Activated naive CD8-positive, alpha-beta T cell treated with anti-CD3 and anti-CD28 coated beads for 36 hours (primary cell): ENCODE results near the gene ABCF1. TPM values are rescaled to one million over a fixed set of nuclear protein-coding genes. Genes with fewer than 3 reads are reported as not detected.

ENCODE experiments used
- DNase-seq: peaks from one replicate; pipeline ENCODE4 v3.0.0; 2021
- H3K27ac Mint-ChIP-seq: one replicate; pipeline ENCODE4 v1.8.0; 2022; ENCODE audit warnings: mild to moderate bottlenecking, moderate library complexity, mixed read lengths
- H3K27me3 Mint-ChIP-seq: one replicate; pipeline ENCODE4 v1.8.0; 2022; ENCODE audit warnings: mild to moderate bottlenecking, mixed read lengths
- H3K36me3 Mint-ChIP-seq: one replicate; pipeline ENCODE4 v1.8.0; 2021; ENCODE audit warnings: mild to moderate bottlenecking, mixed read lengths
- H3K4me1 Mint-ChIP-seq: one replicate; pipeline ENCODE4 v1.8.0; 2021; ENCODE audit warnings: mixed read lengths
- H3K4me3 Mint-ChIP-seq: one replicate; pipeline ENCODE4 v1.8.0; 2022; ENCODE audit warnings: mild to moderate bottlenecking, moderate library complexity, mixed read lengths
- H3K9me3 Mint-ChIP-seq: one replicate; pipeline ENCODE4 v1.8.0; 2022; ENCODE audit warnings: mixed read lengths
- total RNA-seq, 2 experiments: library from RNA; stranded (reverse); gene quantifications; one replicate each; pipeline ENCODE4 v1.2.3, GENCODE V29; 2021

Gene ABCF1
- total RNA-seq, 2 experiments from 2014 or later, result 122 TPM

- DNase-seq, result no peak
- Mint-ChIP-seq H3K27ac (no peak overlapping the region), H3K36me3 (peaks cover 58% of the 10 kb centered on the region), H3K9me3 (no peaks in the 10 kb centered on the region), H3K27me3 (no peaks in the 10 kb centered on the region), H3K4me1 (peaks cover 27% of the 10 kb centered on the region), H3K4me3 (no peak overlapping the region)
Observed at GRCh38 chr6:30603961-30604360, 32.7 kb downstream of the ABCF1 start.

- H3K4me1 Mint-ChIP-seq, result peaks cover 60% of the 10 kb centered on the region
- no peak for DNase-seq
- H3K9me3 Mint-ChIP-seq, result no peaks in the 10 kb centered on the region
- peak overlapping the region; percentile 59 for H3K27ac Mint-ChIP-seq
- H3K4me3 Mint-ChIP-seq, result no peak overlapping the region
- no peaks in the 10 kb centered on the region for H3K27me3 Mint-ChIP-seq
- peaks cover 67% of the 10 kb centered on the region for H3K36me3 Mint-ChIP-seq
Observed at GRCh38 chr6:30610065-30610464, 38.8 kb downstream of the ABCF1 start.

- Mint-ChIP-seq H3K4me3 (no peak overlapping the region), H3K27ac (peak overlapping the region; percentile 6), H3K4me1 (peaks cover 63% of the 10 kb centered on the region), H3K36me3 (peaks cover 69% of the 10 kb centered on the region), H3K27me3 (peaks cover 3% of the 10 kb centered on the region), H3K9me3 (no peaks in the 10 kb centered on the region)
- DNase-seq, result no peak
Observed at GRCh38 chr6:30611150-30611855, 40.1 kb downstream of the ABCF1 start.

GRCh38 chr6:30611856-30612194, 40.6 kb downstream of the ABCF1 start:
- Mint-ChIP-seq H3K9me3 (no peaks in the 10 kb centered on the region), H3K27me3 (peaks cover 8% of the 10 kb centered on the region), H3K36me3 (peaks cover 69% of the 10 kb centered on the region), H3K4me1 (peaks cover 62% of the 10 kb centered on the region), H3K27ac (peak overlapping the region; percentile 6), H3K4me3 (no peak overlapping the region)
- DNase-seq, result no peak

GRCh38 chr6:30612213-30612612, 41.0 kb downstream of the ABCF1 start:
- H3K4me3 Mint-ChIP-seq, result peak overlapping the region; percentile 11
- H3K27ac Mint-ChIP-seq, result peak overlapping the region; percentile 99
- H3K27me3 Mint-ChIP-seq, result peaks cover 12% of the 10 kb centered on the region

GRCh38 chr6:30612687-30613248, 41.5 kb downstream of the ABCF1 start:
- peaks cover 3% of the 10 kb centered on the region for H3K9me3 Mint-ChIP-seq
- peaks cover 69% of the 10 kb centered on the region for H3K36me3 Mint-ChIP-seq
- peaks cover 18% of the 10 kb centered on the region for H3K27me3 Mint-ChIP-seq
- H3K4me3 Mint-ChIP-seq, result no peak overlapping the region
- DNase-seq, result no peak
- H3K27ac Mint-ChIP-seq, result peak overlapping the region; percentile 99
- peaks cover 63% of the 10 kb centered on the region for H3K4me1 Mint-ChIP-seq

More at GRCh38 chr6:30612213-30612612, 41.0 kb downstream of the ABCF1 start:
- Mint-ChIP-seq H3K9me3 (peaks cover 3% of the 10 kb centered on the region), H3K36me3 (peaks cover 73% of the 10 kb centered on the region), H3K4me1 (peaks cover 66% of the 10 kb centered on the region)
- DNase-seq, result no peak

GRCh38 chr6:30613251-30614043, 42.2 kb downstream of the ABCF1 start:
- peaks cover 61% of the 10 kb centered on the region for H3K4me1 Mint-ChIP-seq
- peaks cover 71% of the 10 kb centered on the region for H3K36me3 Mint-ChIP-seq
- peaks cover 3% of the 10 kb centered on the region for H3K9me3 Mint-ChIP-seq
- H3K27me3 Mint-ChIP-seq, result peaks cover 19% of the 10 kb centered on the region
- peak overlapping the region; percentile 97 for H3K4me3 Mint-ChIP-seq
- peak overlapping the region; percentile 99 for H3K27ac Mint-ChIP-seq
- no peak for DNase-seq

- Mint-ChIP-seq H3K4me3 (peak overlapping the region; percentile 97), H3K9me3 (peaks cover 3% of the 10 kb centered on the region), H3K36me3 (peaks cover 71% of the 10 kb centered on the region), H3K4me1 (peaks cover 62% of the 10 kb centered on the region), H3K27me3 (peaks cover 19% of the 10 kb centered on the region), H3K27ac (peak overlapping the region; percentile 99)
- DNase-seq, result no peak
Observed at GRCh38 chr6:30614044-30614842, 43.0 kb downstream of the ABCF1 start.

GRCh38 chr6:30614843-30615218, 43.6 kb downstream of the ABCF1 start:
- Mint-ChIP-seq H3K4me3 (peak overlapping the region; percentile 97), H3K27me3 (peaks cover 19% of the 10 kb centered on the region), H3K27ac (peak overlapping the region; percentile 99), H3K9me3 (peaks cover 3% of the 10 kb centered on the region), H3K4me1 (peaks cover 63% of the 10 kb centered on the region), H3K36me3 (peaks cover 71% of the 10 kb centered on the region)
- DNase-seq, result peak; percentile 83

GRCh38 chr6:30615219-30615957, 44.1 kb downstream of the ABCF1 start:
- peaks cover 58% of the 10 kb centered on the region for H3K4me1 Mint-ChIP-seq
- H3K4me3 Mint-ChIP-seq, result peak overlapping the region; percentile 97
- peaks cover 73% of the 10 kb centered on the region for H3K36me3 Mint-ChIP-seq
- peaks cover 19% of the 10 kb centered on the region for H3K27me3 Mint-ChIP-seq
- DNase-seq, result peak; percentile 38
- H3K27ac Mint-ChIP-seq, result peak overlapping the region; percentile 99
- H3K9me3 Mint-ChIP-seq, result peaks cover 3% of the 10 kb centered on the region

- Mint-ChIP-seq H3K9me3 (peaks cover 3% of the 10 kb centered on the region), H3K27ac (peak overlapping the region; percentile 99), H3K4me1 (peaks cover 52% of the 10 kb centered on the region), H3K36me3 (peaks cover 70% of the 10 kb centered on the region), H3K27me3 (peaks cover 19% of the 10 kb centered on the region), H3K4me3 (peak overlapping the region; percentile 97)
- no peak for DNase-seq
Observed at GRCh38 chr6:30615958-30616810, 44.9 kb downstream of the ABCF1 start.

- H3K4me3 Mint-ChIP-seq, result peak within 1 kb of the TSS; percentile 97
- peak; percentile 98 for DNase-seq
- peak within 1 kb of the TSS; percentile 99 for H3K27ac Mint-ChIP-seq
- peaks cover 19% of the 10 kb centered on the region for H3K27me3 Mint-ChIP-seq
- H3K9me3 Mint-ChIP-seq, result peaks cover 3% of the 10 kb centered on the region
- H3K4me1 Mint-ChIP-seq, result peaks cover 46% of the 10 kb centered on the region
- H3K36me3 Mint-ChIP-seq, result peaks cover 62% of the 10 kb centered on the region
Observed at GRCh38 chr6:30616811-30617564, 45.7 kb downstream of the ABCF1 start, which contains the start of gene PPP1R10. Gene PPP1R10, minus strand, starts transcription at chr6:30617243. Its CDS starts 7,299 bp downstream, at chr6:30609944.
